Kidney (tissue), 14 donors: Measurements from ENCODE around the gene PRKCQ. TPM values are rescaled to one million over a fixed set of nuclear protein-coding genes. Genes with fewer than 3 reads are reported as not detected.

Experiments used
- DNase-seq, 5 donors: peaks; one replicate each; pipeline ENCODE4 v3.0.0-alpha.2; 2013 to 2020
- FAIRE-seq: peaks from 2 replicates; lab custom pipeline; 2012; peaks lifted over from hg19 to GRCh38; lab: Jason Lieb, UNC
- H3K27ac ChIP-seq, 2 donors: one replicate each; pipeline ENCODE4 v1.7.0; 2013; ENCODE audit warnings: low read depth in 2 of 2, low read length in 2 of 2, inconsistent platforms in 1 of 2
- H3K27me3 ChIP-seq: one replicate; pipeline ENCODE4 v1.7.1; 2013; ENCODE audit warnings: low read length, inconsistent platforms; ENCODE audit not compliant: control insufficient read depth, insufficient read depth
- H3K36me3 ChIP-seq, 3 donors: one replicate each; pipeline versions ENCODE4 v1.7.0 to v1.7.1; 2013; ENCODE audit warnings: low read length in 3 of 3, control low read depth in 1 of 3, inconsistent platforms in 1 of 3; ENCODE audit not compliant: insufficient read depth in 3 of 3, control insufficient read depth in 2 of 3
- H3K4me1 ChIP-seq, 3 donors: one replicate each; pipeline versions ENCODE4 v1.7.0 to v1.7.1; 2013; ENCODE audit warnings: low read length in 3 of 3, inconsistent platforms in 1 of 3, low read depth in 1 of 3; ENCODE audit not compliant: control insufficient read depth in 2 of 3, insufficient read depth in 2 of 3
- H3K4me3 ChIP-seq, 3 donors: one replicate each; pipeline versions ENCODE4 v1.7.0 to v1.8.1; 2013; ENCODE audit warnings: low read length in 3 of 3, control low read depth in 1 of 3, inconsistent platforms in 1 of 3
- H3K9ac ChIP-seq, 3 donors: one replicate each; pipeline versions ENCODE4 v1.7.0 to v1.7.1; 2013; ENCODE audit warnings: low read length in 3 of 3, control low read depth in 1 of 3, inconsistent platforms in 1 of 3
- H3K9me3 ChIP-seq, 3 donors: one replicate each; pipeline versions ENCODE4 v1.7.0 to v1.7.1; 2013; ENCODE audit warnings: low read length in 3 of 3, control low read depth in 1 of 3, inconsistent platforms in 1 of 3; ENCODE audit not compliant: control insufficient read depth in 2 of 3, insufficient read depth in 1 of 3
- intact Hi-C: fragments of 100-400 bp; cut with DNase I; formaldehyde crosslinking; loops from one replicate; pipeline ENCODE4 v1.11.1; 2022
- polyA plus RNA-seq: library from polyadenylated mRNA; stranded (reverse); fragments of 350-450 nt; fragmentation: Illumina TruSeq; extraction: RNeasy Lipid Tissue Mini Kit (QIAGEN cat#74804); gene quantifications from one replicate; pipeline ENCODE4 v1.2.3, GENCODE V29; 2014; ENCODE audit warnings: low read depth, low replicate concordance; ENCODE audit not compliant: insufficient read depth
- total RNA-seq: library from RNA; stranded (reverse); fragmentation: NEBNext Ultra II Directional; extraction: Animal tissue kit (Norgen Biotek cat#: 25700); gene quantifications from one replicate; pipeline ENCODE4 v1.2.1, GENCODE V29; 2021
- TF ChIP-seq, protein P1 (sequence below): IDR thresholded peaks from 3 replicates; pipeline ENCODE4 v1.5.1; 2012; ENCODE audit warnings: mild to moderate bottlenecking, moderate library complexity, borderline replicate concordance; ENCODE audit not compliant: insufficient read depth; ENCODE audit errors: extremely low read depth
- donor health status: control.
- donor health status: control.
- donor health status: control.
- donor health status: control.
- donor health status: control.
- donor health status: DM: yes; HTN: yes; CAD: no.
- donor health status: Normal renal cell carcinoma (clear cell type).

The PRKCQ gene
- total and polyA plus RNA-seq, 2 donors from 2014 or later: 6.1 to 17.5 TPM

DNA sequence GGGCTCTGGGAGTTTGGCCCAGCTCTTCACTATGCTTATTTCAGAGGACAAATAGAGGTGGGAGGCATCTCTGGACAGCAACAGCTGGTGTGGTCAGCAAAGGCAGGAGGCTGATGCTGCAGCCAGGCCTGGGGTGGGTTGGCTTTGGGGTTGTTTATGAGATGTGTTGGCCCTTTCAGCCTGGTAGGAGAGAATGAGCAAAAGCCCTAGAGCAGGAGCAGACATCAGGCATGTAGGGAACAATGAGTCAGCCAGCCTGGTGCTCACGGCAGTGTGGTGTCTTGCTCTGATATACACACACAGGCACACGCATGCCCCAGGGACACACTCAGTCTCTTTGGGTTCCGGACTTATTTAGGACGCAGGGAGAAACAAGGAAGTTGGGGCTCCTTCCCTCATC, 157.1 kb downstream of the PRKCQ start:
- H3K36me3 ChIP-seq: no peaks in the 10 kb centered on the region
- no peak overlapping the region for H3K4me3 ChIP-seq
- no peak for FAIRE-seq
- no peaks in the 10 kb centered on the region for H3K27me3 ChIP-seq
- H3K9ac ChIP-seq: no peak overlapping the region
- DNase-seq: no peak
- H3K27ac ChIP-seq: no peak overlapping the region
- intact Hi-C loops: loop anchor here (10.0 kb wide), 1 partner anchor 252 kb away; no protein-coding TSS in a partner anchor
- no peaks in the 10 kb centered on the region for H3K4me1 ChIP-seq
- TF ChIP-seq, protein P1, sequence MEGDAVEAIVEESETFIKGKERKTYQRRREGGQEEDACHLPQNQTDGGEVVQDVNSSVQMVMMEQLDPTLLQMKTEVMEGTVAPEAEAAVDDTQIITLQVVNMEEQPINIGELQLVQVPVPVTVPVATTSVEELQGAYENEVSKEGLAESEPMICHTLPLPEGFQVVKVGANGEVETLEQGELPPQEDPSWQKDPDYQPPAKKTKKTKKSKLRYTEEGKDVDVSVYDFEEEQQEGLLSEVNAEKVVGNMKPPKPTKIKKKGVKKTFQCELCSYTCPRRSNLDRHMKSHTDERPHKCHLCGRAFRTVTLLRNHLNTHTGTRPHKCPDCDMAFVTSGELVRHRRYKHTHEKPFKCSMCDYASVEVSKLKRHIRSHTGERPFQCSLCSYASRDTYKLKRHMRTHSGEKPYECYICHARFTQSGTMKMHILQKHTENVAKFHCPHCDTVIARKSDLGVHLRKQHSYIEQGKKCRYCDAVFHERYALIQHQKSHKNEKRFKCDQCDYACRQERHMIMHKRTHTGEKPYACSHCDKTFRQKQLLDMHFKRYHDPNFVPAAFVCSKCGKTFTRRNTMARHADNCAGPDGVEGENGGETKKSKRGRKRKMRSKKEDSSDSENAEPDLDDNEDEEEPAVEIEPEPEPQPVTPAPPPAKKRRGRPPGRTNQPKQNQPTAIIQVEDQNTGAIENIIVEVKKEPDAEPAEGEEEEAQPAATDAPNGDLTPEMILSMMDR: no peak
- no peaks in the 10 kb centered on the region for H3K9me3 ChIP-seq

- DNase-seq (no peak), FAIRE-seq (no peak)
- Histone ChIP-seq H3K4me3 (no peak overlapping the region), H3K4me1 (no peaks in the 10 kb centered on the region), H3K36me3 (no peaks in the 10 kb centered on the region), H3K9ac (no peak overlapping the region), H3K9me3 (no peaks in the 10 kb centered on the region), H3K27me3 (no peaks in the 10 kb centered on the region), H3K27ac (no peak overlapping the region)
- TF ChIP-seq, protein P1: no peak
- intact Hi-C loops: no loop called here
Measured at GRCh38 chr10:6418613-6419216, 161.4 kb downstream of the PRKCQ start.

DNA sequence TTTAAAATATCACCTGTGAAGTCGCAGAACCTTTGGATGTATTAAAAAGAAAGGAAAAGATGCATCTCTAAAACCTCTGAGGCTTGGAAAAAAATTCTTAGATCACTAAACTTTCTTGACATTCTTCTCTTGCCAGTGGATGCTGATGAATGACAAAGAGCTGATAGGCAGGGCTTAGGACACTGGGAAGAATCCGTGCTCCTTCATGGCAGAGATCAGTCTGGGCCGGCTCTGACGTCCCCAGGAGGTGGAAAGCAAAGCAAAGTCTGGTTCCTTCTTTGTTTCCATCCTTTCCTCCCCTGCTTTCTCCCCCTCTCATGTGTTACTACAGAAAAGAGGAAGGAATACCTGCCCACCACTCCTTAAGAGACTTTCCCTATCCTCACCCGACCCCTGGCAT, 161.9 kb downstream of the PRKCQ start:
- H3K27ac ChIP-seq: no peak overlapping the region
- FAIRE-seq (no peak), DNase-seq (no peak)
- no peaks in the 10 kb centered on the region for H3K27me3 ChIP-seq
- intact Hi-C loops: no loop called here
- H3K36me3 ChIP-seq: no peaks in the 10 kb centered on the region
- no peak overlapping the region for H3K4me3 ChIP-seq
- H3K9ac ChIP-seq: no peak overlapping the region
- TF ChIP-seq, protein P1: no peak
- no peaks in the 10 kb centered on the region for H3K4me1 ChIP-seq
- H3K9me3 ChIP-seq: no peaks in the 10 kb centered on the region
